ENCODE measurements around the gene TNRC6A.
"Not testable (repeated sequence)": the region's sequence is repeated elsewhere in the genome, so short reads cannot be mapped to it uniquely, and the experiment has no call there.

Gene TNRC6A

DNA sequence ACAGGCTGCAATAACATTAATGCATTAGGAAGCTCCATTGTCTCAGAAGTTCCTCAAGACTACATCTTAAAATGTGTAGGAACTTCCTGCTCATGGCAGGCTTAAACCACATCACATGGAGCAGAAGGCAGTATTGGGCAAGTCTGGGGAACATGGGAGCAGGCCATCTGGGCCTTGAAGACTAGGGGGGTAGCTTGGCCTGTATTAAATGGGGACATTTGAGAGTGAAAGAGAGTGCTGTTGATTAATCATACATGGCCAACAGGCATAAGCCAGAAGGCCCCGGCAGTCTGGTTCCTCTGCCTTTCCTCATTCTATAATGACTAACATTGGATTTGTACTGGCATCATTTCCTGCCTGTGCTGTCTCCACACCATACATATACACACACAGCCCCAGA is 91.1 kb downstream of the TNRC6A start:
- DNase-seq = no peak

DNA sequence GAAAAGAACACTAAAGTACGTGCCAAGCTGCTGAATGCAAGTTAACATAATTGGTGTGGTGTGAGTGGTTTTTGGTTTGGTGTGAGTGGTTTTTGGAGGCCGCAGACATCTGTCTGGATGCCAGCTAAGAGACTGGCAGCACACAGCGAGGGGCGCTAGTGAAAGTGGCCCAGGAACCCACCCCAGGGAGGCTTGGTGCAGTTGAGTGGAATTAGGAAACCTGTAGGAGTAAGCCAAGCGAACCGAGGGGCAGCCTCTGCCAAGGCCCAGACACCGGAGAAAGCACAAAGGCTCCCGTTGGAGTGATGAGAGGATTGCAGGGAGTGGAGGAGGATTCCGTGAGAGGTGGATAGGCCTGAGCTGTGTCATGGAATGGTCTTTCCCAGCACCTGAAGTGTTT is 91.7 kb downstream of the TNRC6A start:
- DNase-seq = no peak

DNA sequence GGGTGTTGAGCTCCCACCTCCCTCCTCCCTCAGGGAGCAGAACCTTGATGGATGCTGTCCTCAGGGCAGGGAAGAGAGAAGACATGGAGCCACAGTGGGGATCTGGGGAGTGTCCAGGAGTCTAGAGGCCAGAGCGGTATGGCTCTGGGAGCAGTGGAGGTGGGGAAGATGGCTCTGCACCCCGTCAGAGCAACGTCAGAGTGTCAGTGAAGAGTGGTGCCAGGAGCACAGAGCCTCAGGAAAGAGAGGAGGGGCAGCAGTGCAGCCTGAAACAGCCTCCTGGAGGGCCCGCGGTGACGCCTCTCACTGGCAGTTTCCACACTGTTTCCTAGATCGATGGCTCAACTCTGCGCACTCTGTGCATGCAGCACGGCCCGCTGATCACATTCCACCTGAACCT is 93.1 kb downstream of the TNRC6A start:
- DNase-seq = no peak

- no peak for DNase-seq
Measured at GRCh38 chr16:24822974-24823373, 93.5 kb downstream of the TNRC6A start.

DNA sequence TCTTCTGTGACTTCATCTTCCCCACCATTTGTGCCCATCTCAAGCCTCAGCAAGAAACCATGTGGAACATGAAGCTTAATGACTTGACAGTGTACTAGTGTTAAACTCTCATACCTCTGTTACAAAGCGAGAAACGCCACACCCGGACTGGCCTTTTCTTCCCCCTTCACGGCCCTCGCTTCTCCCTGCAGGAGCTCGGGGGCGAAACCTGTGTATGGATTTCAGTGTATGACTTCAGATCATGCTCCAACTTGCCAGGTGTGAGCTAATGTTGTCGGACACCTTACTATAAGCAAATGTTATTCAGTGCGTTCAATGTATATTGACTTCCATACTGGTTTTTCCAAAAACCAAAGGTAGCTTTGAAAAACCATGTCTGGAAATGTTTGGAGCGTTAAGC is 96.2 kb downstream of the TNRC6A start:
- DNase-seq = no peak

DNA sequence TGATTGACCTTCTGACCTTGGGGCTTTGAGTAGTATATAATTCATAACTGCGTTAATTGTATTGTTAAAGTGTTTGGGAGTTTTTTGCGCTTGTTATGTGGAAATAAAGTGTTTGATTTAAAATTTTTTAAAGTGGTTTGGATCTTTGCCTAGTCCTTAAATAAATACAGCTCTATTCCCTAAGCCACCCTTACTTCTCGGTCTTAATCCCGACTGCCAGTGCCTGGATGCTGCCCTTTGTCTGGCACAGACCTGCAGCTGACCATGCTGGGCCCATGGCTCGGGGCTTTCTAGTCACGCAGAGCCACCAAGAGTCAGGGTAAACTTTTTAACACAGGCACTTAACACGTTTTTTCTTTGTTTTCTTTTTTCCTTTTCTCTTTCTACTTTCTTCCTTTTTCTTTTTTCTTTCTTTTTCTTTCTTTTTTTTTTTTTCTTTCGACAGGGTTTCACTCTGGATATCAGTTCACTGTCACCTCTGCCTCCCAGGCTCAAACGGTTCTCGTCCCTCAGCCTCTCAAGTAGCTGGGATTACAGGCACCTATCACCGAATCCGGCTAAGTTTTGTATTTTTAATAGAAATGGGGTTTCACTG is 96.7 kb downstream of the TNRC6A start:
- no peak for DNase-seq

- DNase-seq = no peak
Measured at GRCh38 chr16:24826817-24827566, 97.5 kb downstream of the TNRC6A start.

DNA sequence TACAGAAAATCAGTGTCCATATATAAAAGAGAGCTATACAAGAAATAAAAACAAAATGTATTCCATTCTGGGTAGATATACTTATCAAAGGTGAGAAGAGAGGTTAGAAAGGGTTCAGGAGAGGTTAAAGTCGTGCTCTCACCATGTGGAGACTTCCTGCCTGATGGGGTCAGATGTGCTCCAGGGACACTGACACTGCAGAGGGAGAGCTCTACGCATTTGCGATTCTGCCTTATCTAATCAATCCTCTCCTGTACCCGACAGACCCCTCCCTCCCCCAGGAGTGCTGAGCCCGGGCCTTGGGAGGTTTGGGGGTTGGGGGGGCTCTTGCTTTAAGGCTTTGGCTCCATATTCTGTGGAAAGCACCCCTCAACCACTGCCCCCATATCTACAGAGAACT is 99.7 kb downstream of the TNRC6A start:
- no peak for DNase-seq

- DNase-seq = no peak
Measured at GRCh38 chr16:24833352-24833751, 103.9 kb downstream of the TNRC6A start.

- DNase-seq = peak; percentile 13
Measured at GRCh38 chr16:24834459-24835335, 105.2 kb downstream of the TNRC6A start.

DNA sequence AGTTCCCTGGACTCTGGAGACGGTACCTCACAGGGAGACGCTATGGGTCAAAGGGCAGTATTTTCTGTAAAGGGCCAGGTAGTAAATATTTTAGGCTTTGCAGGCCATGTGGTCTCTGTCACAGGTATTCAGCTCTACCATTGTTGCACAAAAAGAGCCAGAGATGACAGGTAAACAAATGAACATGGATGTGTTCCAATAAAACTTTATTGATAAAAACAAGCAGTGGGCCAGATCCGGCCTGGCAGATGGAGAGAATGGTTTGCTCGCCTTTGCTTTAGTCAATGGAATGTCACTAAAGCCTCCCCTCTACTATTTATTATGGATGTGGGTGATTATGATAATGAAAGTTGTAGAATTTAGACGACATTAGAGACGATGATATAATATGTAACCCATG is 107.4 kb downstream of the TNRC6A start:
- no peak for DNase-seq

DNA sequence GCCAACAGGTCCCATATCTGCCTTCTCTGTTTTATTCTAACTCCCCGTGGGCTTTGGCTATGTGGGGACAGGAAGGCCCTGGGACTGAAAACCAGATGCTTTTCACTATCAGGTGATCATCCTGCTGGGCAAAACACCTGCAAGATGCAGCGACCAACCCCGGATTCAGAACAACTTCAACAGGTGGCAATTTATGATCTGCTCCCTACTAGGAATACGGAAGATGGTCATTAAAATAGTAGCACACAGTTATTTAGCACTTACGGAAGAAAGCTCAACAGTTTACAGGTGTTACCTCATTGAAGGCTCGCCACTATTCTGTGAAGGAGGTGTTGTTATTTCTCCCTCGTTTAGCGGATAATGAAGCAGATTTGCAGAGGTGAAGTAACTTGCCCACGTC is 108.5 kb downstream of the TNRC6A start:
- no peak for DNase-seq

DNA sequence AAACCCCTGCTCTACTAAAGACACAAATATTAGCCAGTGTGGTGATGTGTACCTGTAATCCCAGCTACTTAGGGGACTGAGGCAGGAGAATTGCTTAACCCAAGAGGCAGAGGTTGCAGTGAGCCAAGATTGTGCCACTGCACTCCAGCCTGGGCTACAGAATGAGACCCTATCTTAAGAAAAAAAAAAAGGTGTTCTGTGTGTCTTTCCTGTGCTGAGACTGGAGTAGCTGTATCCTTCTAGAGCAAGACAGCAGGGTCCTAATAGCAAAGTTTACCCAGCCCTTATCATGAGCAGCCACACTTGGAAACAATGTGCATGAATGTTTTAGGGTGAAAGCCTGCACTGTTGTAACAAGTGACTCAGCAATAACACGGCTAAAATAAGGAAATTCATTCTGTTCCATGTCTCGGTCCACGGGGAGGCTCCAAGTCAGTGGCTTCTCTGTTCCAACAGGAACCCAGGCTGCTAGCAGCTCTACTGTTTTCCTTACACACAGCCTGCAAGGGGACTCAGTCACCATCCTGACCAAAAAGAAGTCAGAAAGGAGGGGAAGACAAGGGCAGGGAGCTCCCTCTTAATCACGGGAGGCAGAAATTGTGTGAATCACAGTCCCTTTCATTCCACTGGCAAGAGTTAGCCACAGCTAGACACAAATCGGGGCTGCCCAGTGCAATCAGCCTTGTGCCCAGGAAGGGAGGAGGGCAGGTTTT is 109.3 kb downstream of the TNRC6A start:
- DNase-seq = no peak

DNA sequence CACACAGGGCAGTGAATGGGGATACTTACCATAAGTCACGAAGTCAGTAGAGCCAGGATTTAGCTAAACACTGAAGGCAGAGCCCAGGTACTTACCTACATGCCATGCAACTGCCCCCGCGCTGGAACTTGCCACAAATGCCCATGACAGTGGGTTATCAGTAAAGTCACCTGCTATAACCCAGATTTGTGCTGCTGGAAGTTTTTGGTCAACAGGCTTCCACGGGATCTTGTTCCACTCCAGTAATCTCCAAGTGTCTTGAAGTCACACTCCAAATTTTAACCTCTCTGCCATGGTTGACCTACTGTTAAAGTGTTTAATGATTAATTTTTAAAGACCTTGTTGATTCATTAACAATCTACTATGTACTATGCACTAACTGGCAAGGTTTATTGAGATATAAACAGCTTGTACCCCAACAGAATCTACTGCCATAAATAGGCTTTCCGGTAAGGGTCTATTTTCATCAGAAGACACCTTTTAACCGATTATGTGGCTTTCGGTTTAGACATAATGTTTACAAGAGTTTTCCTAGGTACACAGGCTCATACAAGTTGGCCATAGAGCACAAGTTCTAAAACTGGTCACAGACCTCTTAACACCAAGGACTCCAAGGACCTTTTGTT is 110.0 kb downstream of the TNRC6A start:
- DNase-seq = no peak

DNA sequence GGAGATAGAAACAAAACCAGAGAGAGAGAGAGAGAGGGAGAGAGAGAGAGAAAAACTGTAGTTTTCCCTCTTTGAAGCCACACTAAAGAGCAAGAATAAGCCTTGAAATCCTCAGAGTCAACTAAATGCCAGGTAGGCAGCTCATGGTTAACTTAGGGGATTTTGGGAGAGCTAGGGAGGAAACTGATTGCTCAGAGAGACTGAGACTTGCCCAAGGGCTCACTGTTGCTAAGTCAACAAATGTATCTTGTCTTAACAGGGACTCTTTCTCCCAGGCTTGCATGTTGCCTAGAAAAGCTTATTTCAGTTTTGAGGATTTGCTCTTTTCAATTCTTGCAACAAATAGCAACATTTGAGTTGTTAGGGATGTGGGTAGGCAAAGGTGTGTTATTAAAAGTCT is 111.8 kb downstream of the TNRC6A start:
- no peak for DNase-seq

DNA sequence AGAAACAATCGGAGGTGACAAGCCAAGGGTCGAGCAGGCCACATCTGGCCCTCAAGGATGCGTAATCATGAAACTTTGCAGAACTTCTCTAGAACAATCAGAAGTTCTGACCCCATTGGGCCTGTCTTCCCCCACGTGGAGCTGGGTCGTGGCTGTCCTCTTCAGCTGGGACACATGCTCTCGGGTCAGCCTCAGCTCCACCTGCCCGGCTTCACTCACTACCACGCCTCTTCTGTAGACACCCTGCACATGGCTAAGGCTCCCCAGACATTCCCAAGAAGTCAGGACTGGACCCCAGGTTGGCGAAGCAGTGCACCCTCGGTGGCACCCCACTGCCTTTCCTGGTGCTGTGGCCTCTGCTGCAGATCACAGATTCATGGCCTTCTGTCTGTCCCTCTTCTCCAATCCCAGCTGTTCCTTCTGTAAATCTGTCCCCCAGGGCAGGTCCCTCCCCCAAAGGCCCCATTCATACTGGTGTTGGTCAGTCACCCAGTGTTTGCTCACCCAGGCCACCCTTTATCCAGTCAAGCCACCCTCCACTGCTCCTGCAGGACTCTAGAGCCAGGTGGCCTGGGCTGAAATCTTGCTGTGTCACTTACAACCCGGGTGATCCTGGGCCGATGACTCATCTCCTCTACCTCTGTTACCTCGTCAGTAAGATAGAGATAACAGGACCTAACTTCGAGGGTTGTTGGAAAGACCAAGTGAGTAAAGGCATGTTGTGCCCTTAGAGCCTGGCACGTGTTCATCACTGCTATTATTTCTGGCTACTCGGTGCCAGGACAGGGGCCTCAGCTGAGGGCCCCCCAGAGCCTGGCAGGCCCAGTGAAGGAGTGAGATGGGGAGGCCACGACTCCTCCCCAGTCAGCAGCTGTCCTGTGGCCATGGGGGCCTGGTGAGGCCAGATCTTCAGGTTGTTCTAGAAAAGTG is 114.9 kb downstream of the TNRC6A start:
- DNase-seq = peak; percentile 59

DNA sequence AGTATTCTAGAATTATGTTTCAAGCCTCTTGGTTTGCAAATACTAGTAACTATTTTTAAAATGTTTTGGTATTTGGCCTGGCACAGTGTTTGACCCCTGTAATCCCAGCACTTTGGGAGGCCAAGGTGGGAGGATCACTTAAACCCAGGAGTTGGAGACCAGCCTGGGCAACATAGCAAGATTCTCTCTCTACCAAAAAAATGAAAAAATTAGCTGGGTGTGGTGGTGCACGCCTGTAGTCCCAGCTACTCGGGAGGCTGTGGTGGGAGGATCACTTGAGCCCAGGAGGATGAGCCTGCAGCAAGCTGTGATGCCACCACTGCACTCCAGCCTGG is 115.5 kb downstream of the TNRC6A start:
- DNase-seq = not testable (repeated sequence)

DNA sequence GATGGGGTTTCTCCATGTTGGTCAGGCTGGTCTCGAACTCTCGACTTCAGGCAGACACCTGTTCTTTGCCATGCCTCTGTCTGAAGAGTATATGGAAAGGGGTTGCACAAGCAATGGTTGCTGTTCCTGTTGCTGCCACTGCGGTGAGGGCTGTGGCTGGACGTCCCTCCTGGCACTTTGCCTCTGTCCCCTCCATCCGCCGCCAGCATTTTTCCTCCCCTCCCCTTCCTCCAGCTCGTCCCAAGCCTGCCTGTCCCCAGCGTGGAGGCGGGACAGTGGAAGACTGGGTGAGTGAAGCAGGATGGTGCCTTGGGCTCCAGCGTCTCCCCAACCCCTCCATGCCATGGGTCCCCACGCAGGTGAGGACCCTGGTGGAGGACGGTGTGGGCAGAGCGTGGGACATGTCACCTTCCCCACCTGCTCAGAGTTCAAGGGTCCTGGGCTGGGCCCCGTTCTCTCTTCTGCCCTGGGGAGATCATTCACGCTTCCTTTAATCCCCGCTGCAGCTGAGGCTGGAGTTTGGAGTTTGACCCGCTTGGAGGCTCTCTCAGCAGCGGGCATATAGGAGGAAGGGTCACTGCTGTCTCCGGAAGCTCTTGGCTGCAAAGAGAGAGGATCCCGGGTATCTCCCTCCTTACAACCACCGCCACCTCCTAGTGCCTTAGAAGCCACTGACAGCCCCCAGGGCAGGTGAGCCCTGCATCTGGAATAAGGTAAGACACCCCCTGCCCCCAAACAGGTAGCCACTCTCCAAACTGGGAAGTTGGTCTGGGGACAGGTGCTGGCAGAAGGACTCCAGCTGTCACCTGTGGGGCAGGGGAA is 116.5 kb downstream of the TNRC6A start, which contains the start of gene SLC5A11:
Gene SLC5A11 (plus strand): TSS at position 238 of the 822 bp plus-strand sequence. CDS start 12,681 bp downstream, outside the sequence.
- no peak for DNase-seq

DNA sequence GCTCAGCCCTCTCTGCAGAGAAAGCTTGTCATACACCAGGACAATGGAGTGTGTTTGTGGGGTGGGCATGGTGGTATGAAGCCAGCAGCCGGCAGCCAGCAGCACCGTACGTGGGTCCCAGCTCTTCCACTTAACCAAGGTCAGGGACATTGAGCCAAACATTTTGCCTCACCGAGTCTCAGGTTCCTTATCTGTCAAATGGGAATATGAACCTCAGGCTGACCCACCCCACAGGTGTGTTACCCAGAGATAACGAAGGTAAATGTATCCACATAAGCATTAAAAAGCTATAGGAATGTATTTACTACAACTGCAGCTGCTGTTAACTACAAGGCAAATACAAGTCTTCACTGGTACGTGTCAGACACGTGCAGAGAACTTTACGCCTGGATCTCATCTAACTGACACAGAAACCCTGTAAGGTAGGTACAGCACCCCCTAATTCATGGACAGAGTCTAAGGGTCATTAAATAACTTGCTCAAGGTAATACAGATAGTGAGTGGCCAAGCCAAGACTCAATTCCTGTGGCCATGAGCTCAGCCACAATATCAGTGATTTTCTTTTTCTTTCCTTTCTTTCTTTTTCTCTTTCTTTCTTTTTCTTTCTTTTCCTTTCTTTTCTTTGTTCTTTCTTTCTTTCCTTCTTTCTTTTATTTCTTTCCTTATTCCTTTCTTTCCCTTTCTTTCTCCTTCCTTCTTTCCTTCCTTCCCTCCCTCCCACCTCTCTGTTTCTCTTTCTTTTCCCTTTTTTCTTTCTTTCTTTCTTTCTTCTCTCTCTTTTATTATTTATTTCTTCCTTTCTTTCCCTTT is 117.3 kb downstream of the TNRC6A start:
- DNase-seq = no peak

DNA sequence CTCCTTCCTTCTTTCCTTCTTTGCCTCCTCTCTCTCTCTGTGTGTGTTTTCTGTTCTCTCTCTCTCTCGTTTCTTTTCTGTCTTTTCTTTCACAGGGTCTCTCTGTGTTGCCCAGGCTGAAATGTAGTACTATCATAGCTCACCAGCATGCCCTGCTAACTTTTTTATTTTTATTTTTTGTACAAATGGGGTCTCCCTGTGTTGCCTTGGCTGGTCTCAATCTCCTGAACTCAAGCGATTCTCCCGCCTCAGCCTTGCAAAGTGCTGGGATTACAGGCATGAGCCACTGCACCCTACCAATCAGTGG is 117.9 kb downstream of the TNRC6A start:
- no peak for DNase-seq

Data from activated CD4-positive, alpha-beta T cell treated with anti-CD3 and anti-CD28 coated beads, Interleukin-2, Interleukin-6, amounts not matched to agents 100 ng/mL and 50 ng/mL, durations not matched to agents 16 hours and 8 hours (primary cell).